GM23248 (cell line): ENCODE measurements around the gene TCF12.

Experiments used
- EZH2 ChIP-seq: fragments of 200-600 bp; sonication (generic); IDR thresholded peaks from 2 replicates; pipeline ENCODE4 v1.6.1; 2018; ENCODE audit warnings: antibody characterized with exemption, mild to moderate bottlenecking; ENCODE audit not compliant: insufficient read depth, poor library complexity, severe bottlenecking
- EZH2phosphoT487 ChIP-seq: fragments of 200-600 bp; sonication (generic); IDR thresholded peaks from 2 replicates; pipeline ENCODE4 v1.6.1; 2018; ENCODE audit warnings: antibody characterized with exemption, moderate library complexity, mild to moderate bottlenecking, low read depth; ENCODE audit not compliant: insufficient read depth

GRCh38 chr15:57030011-57030410 lies 111.6 kb downstream of the TCF12 start:
- TF ChIP-seq EZH2 (no peak), EZH2phosphoT487 (no peak)
